Head of caudate nucleus (tissue), 42 donors: ENCODE results near the gene KSR2.
"Not testable (repeated sequence)": the region's sequence is repeated elsewhere in the genome, so short reads cannot be mapped to it uniquely, and the experiment has no call there.

ENCODE experiments used
- DNase-seq, 42 donors: peaks; one replicate each; pipeline versions ENCODE4 v3.0.0 to v3.0.0-alpha.2; 2020 to 2021; ENCODE audit warnings: mixed read lengths in 7 of 42
- intact Hi-C: fragments of 100-400 bp; cut with DNase I; formaldehyde crosslinking; loops from one replicate; pipeline ENCODE4 v1.15.0; 2022

KSR2 gene

GRCh38 chr12:117900561-117900960, 68.2 kb downstream of the KSR2 start:
- no peak for DNase-seq
- intact Hi-C loops, result no loop called here

- DNase-seq, result no peak
- intact Hi-C loops, result no loop called here
Measured at GRCh38 chr12:117897372-117898161, 71.2 kb downstream of the KSR2 start.

GRCh38 chr12:117896009-117896408, 72.8 kb downstream of the KSR2 start:
- no peak for DNase-seq
- intact Hi-C loops, result no loop called here

- intact Hi-C loops, result no loop called here
- DNase-seq, result no peak
Measured at GRCh38 chr12:117892441-117892840, 76.3 kb downstream of the KSR2 start.

- DNase-seq, intact Hi-C loops: not testable (repeated sequence)
Measured at GRCh38 chr12:117891265-117891664, 77.5 kb downstream of the KSR2 start.

- no peak for DNase-seq
- intact Hi-C loops, result no loop called here
Measured at GRCh38 chr12:117890644-117891043, 78.1 kb downstream of the KSR2 start.

GRCh38 chr12:117890137-117890536, 78.7 kb downstream of the KSR2 start:
- DNase-seq, result no peak
- intact Hi-C loops, result no loop called here

- DNase-seq, result no peak
- intact Hi-C loops, result no loop called here
Measured at GRCh38 chr12:117889098-117889497, 79.7 kb downstream of the KSR2 start.

GRCh38 chr12:117885211-117885610, 83.6 kb downstream of the KSR2 start:
- no peak for DNase-seq
- intact Hi-C loops, result no loop called here

GRCh38 chr12:117884161-117884560, 84.6 kb downstream of the KSR2 start:
- no peak for DNase-seq

GRCh38 chr12:117882603-117883184, 86.1 kb downstream of the KSR2 start:
- no peak for DNase-seq
- intact Hi-C loops, result no loop called here

More at GRCh38 chr12:117884161-117884560, 84.6 kb downstream of the KSR2 start:
- intact Hi-C loops, result no loop called here

- peak in 18 of 42 donors; percentile 10 to 68 (median 39) for DNase-seq
- intact Hi-C loops, result no loop called here
Measured at GRCh38 chr12:117882181-117882580, 86.6 kb downstream of the KSR2 start.

- no peak for DNase-seq
- intact Hi-C loops, result no loop called here
Measured at GRCh38 chr12:117881517-117881916, 87.3 kb downstream of the KSR2 start.

GRCh38 chr12:117878605-117879004, 90.2 kb downstream of the KSR2 start:
- DNase-seq, result no peak
- intact Hi-C loops, result loop anchor here (10.0 kb wide), 1 partner anchor 156 kb away; no protein-coding TSS in a partner anchor

GRCh38 chr12:117876436-117876816, 92.4 kb downstream of the KSR2 start:
- no peak for DNase-seq
- intact Hi-C loops, result loop anchor here (10.0 kb wide), 1 partner anchor 158 kb away; no protein-coding TSS in a partner anchor

GRCh38 chr12:117875744-117876435, 92.9 kb downstream of the KSR2 start:
- DNase-seq, result peak; percentile 27 to 85 (median 62)
- intact Hi-C loops, result loop anchor here (10.0 kb wide), 1 partner anchor 159 kb away; no protein-coding TSS in a partner anchor

- intact Hi-C loops, result loop anchor here (10.0 kb wide), 1 partner anchor 160 kb away; no protein-coding TSS in a partner anchor
- peak; percentile 68 to 93 (median 82) for DNase-seq
Measured at GRCh38 chr12:117874842-117875434, 93.9 kb downstream of the KSR2 start.

- intact Hi-C loops, result loop anchor here (10.0 kb wide), 1 partner anchor 161 kb away; no protein-coding TSS in a partner anchor
- DNase-seq, result not testable (repeated sequence)
Measured at GRCh38 chr12:117874198-117874597, 94.6 kb downstream of the KSR2 start.

- DNase-seq, result peak in 8 of 42 donors; percentile 6 to 43 (median 18)
- intact Hi-C loops, result loop anchor here (10.0 kb wide), 1 partner anchor 162 kb away; no protein-coding TSS in a partner anchor
Measured at GRCh38 chr12:117872546-117873169, 96.1 kb downstream of the KSR2 start.
